ENCODE results near the gene GPT2.

The GPT2 gene

GRCh38 chr16:46901709-46902108, 17.5 kb downstream of the GPT2 start:
- TF ChIP-seq CTCF (conservative IDR thresholded peaks at IDR 0.05): no peak

DNA sequence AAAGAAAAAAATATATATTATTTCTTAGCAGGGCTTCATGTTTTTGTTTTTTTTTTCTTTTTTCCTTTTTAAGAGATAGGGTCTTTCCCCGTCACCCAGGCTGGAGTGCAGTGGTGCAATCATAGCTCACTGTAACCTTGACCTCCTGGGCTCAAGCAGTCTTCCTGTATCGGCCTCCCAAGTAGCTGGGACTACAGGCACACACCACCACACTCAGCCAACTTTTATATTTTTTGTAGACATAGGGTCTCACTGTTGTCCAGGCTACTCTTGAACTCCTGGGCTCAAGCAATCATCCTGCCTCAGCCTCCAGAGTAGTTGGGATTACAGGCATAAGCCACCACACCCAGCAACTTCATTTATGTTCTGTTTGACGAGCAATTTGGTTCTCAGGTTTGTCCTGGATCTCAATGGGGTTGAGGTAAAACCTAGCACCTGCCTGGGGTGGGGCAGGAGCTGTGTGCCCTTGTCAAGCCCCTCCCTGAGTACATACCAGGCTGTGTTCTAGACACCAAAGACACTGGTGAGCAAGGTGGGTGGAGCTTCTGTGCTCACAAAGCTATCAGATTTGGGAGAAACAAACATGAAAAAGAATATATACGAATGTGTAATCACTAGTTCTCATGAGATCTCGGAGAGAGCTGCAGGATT, 19.2 kb downstream of the GPT2 start:
- TF ChIP-seq CTCF (conservative IDR thresholded peaks at IDR 0.05): no peak
- no peak overlapping the region for H3K27ac ChIP-seq

More at GRCh38 chr16:46901709-46902108, 17.5 kb downstream of the GPT2 start:
- no peak overlapping the region for H3K27ac ChIP-seq

- TF ChIP-seq CTCF (conservative IDR thresholded peaks at IDR 0.05): no peak
- H3K27ac ChIP-seq: no peak overlapping the region
Observed at GRCh38 chr16:46904471-46904870, 20.3 kb downstream of the GPT2 start.

- TF ChIP-seq CTCF (conservative IDR thresholded peaks at IDR 0.05): no peak
- H3K27ac ChIP-seq: no peak overlapping the region
Observed at GRCh38 chr16:46906360-46907060, 22.3 kb downstream of the GPT2 start.

DNA sequence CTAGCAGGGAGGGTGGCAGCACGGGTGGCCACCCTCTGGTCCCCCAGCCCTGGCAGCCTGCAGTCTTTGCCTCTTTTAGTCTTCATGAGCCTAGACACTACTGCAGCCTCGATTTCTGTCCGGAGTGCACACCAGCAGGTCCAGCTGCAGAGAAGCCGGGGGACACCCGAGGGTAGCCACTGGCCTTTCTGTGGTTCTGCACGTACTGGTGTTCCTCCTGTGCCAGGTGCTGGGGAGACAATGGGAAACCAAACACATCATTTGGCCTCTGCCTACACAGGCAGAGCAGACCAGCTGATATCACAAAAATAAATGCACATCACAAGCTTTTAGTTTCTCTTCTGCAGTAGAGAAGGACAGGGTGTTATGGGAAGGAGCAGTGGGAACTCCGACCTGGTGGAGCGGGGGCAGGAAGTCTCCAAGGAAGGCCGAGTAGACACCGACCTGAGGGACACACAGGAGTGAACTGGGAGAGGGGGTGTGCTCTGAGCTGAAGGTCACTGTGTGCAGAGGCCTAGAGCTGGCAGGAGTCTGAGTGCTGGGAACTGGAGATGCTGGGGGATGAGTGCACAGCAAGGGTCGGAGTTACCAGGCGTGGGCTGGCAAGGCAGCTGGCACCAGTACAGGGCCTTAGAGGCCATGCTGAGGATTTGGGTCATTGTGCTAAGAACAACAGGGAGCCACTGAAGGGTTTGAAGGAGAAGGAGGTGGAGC, 23.1 kb downstream of the GPT2 start:
- TF ChIP-seq CTCF (conservative IDR thresholded peaks at IDR 0.05): no peak
- H3K27ac ChIP-seq: no peak overlapping the region

GRCh38 chr16:46908540-46909372, 24.6 kb downstream of the GPT2 start:
- no peak overlapping the region; the same call in 1 of the 2 replicates for H3K27ac ChIP-seq

More at GRCh38 chr16:46908540-46909372, 24.6 kb downstream of the GPT2 start:
- TF ChIP-seq CTCF (conservative IDR thresholded peaks at IDR 0.05): peak; percentile 75

Measured in VCaP (cell line).